K562 (cell line): ENCODE measurements around the gene MLLT6. TPM values are rescaled to one million over a fixed set of nuclear protein-coding genes. Genes with fewer than 3 reads are reported as not detected.
A peak's percentile ranks its signal among the peaks of the same experiment; 100 is the strongest.

Experiments
- CUX1 ChIP-seq: fragments of 200-800 bp; sonication (Bioruptor generic); IDR thresholded peaks from 2 replicates; pipeline ENCODE4 v1.6.1; 2016; ENCODE audit warnings: missing genetic modification characterization, missing compliant biosample characterization
- ELF4 ChIP-seq: fragments of 450-650 bp; formaldehyde crosslinking; IDR thresholded peaks from 2 replicates; pipeline ENCODE4 v1.4.0; 2022; ENCODE audit warnings: missing genetic modification characterization
- GABPA ChIP-seq: fragments of 200-800 bp; sonication (Bioruptor generic); conservative IDR thresholded peaks from 2 replicates; pipeline ENCODE4 v1.6.1; 2016; ENCODE audit warnings: low read depth, missing genetic modification characterization, missing compliant biosample characterization
- HNRNPUL1 ChIP-seq: fragments of 200-400 bp; formaldehyde crosslinking; IDR thresholded peaks from 2 replicates; pipeline ENCODE4 v1.6.1; 2017; ENCODE audit warnings: low read length
- STAG1 ChIP-seq: sonication (generic); formaldehyde crosslinking; IDR thresholded peaks from 2 replicates; pipeline ENCODE4 v1.5.0; 2020; ENCODE audit warnings: missing genetic modification reagents, borderline replicate concordance
- TRIM24 ChIP-seq, 2 experiments: fragments of 450-650 bp; IDR thresholded peaks; 2 replicates each; pipeline ENCODE4 v1.6.1; 2016
- ZNF239 ChIP-seq: fragments of 250-450 bp; sonication (Bioruptor Pico); IDR thresholded peaks from 2 replicates; pipeline ENCODE4 v1.4.0; 2020; ENCODE audit warnings: mild to moderate bottlenecking
- ZNF354B ChIP-seq: fragments of 250-450 bp; sonication (Bioruptor Pico); IDR thresholded peaks from 2 replicates; pipeline ENCODE4 v1.4.0; 2020
- ZNF77 ChIP-seq: fragments of 250-450 bp; sonication (Bioruptor Pico); IDR thresholded peaks from 2 replicates; pipeline ENCODE4 v1.5.0; 2020
- ZNF79 ChIP-seq: fragments of 250-450 bp; sonication (Bioruptor Pico); IDR thresholded peaks from 2 replicates; pipeline ENCODE4 v1.4.0; 2020; ENCODE audit warnings: low read depth, mild to moderate bottlenecking, moderate library complexity
- polyA plus RNA-seq, 8 experiments: library from polyadenylated mRNA; depleted of rRNA in 4 of 8; stranded (reverse) in 5 of 8; unstranded in 3 of 8; fragments of >200 nt; fragmentation: Nextera tagmentation in 2 of 8; fragmentation: Illumina TruSeq in 1 of 8; extraction: Ambion mirVana in 2 of 8; extraction: Trizol in 1 of 8; gene quantifications; 2 replicates each; pipeline versions ENCODE4 v1.2.1 to v1.2.3, GENCODE V29; 2011 to 2014; ENCODE audit warnings: inconsistent platforms in 1 of 8, missing spikeins in 1 of 8
- total RNA-seq, 7 experiments: library from RNA; depleted of rRNA in 6 of 7; stranded (reverse); fragments of >200 nt in 6 of 7; fragmentation: Illumina TruSeq in 2 of 7; extraction: Trizol in 2 of 7; gene quantifications; 2 replicates each; pipeline versions ENCODE4 v1.2.1 to v1.2.3, GENCODE V29; 2011 to 2021; ENCODE audit warnings: low replicate concordance in 1 of 7
- TF ChIP-seq, protein P1 (sequence below): fragments of 450-650 bp; IDR thresholded peaks from 2 replicates; pipeline ENCODE4 v1.6.1; 2016
- TF ChIP-seq, protein P2 (sequence below): fragments of 450-650 bp; IDR thresholded peaks from 2 replicates; pipeline ENCODE4 v1.6.1; 2016; ENCODE audit warnings: mild to moderate bottlenecking
- TF ChIP-seq, protein P3 (sequence below): sonication (generic); formaldehyde crosslinking; IDR thresholded peaks from 2 replicates; pipeline ENCODE4 v1.8.1; 2023; ENCODE audit warnings: mild to moderate bottlenecking, missing genetic modification reagents

The MLLT6 gene
- total and polyA plus RNA-seq, 9 of the 15 experiments (the other 6 are each of a cell fraction or from before 2014, with no cell fraction given) = 3.1 to 71.7 (median 30.0) TPM

DNA sequence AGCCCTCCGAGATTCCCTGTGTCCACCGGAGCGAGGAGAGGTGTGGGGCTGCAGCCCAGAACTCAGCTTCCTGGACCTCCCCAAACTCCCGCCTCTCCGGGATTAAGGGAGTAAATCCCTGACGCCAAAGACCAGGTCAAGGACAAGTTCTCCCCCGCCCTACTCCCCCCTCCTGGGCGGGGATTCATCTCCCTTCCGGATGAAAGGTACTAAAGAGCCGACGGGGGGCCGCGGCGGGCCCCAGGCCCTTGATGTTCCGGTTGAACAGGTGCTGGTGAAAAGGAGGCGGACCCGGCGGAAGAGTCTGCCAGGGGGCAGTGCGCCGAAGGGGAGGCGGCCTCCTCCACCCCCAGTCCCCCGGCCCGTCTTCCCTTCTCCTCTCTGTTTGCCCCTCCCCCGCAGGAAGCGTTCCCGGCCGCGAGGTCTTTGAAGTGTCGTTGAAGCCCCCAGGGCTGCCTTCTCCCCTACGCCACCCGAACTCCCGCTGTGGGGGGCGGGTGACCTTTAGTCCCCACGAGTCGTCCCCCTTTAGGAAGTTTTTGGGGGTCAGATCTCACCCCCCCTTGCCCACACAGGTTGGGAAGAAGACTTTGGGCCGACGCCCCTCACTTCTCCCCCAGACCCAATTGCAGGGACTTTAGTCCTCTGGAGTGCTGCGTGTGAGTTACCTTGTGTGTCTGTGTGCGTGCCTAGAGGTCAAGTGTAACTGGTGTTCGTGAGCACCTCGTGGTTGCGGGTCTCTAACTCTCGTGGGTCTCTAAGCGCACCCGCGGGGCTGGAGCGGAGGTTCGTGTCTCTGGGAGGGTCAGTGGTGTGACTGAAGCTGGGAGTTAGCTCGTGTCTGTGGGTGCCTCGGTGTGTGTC is 1.1 kb upstream of the MLLT6 start (continued):
- TF ChIP-seq CUX1 (CRISPR knock-in tag) (no peak), GABPA (peak; percentile 80), STAG1 (CRISPR knock-in tag) (no peak), ZNF77 (CRISPR knock-in tag) (no peak), ZNF354B (no peak), ZNF239 (CRISPR knock-in tag) (no peak), TRIM24 (IDR thresholded peaks at IDR 0.05) (no peak), HNRNPUL1 (no peak), ELF4 (CRISPR knock-in tag) (no peak), ZNF79 (CRISPR knock-in tag) (no peak)
- TF ChIP-seq, protein P1, sequence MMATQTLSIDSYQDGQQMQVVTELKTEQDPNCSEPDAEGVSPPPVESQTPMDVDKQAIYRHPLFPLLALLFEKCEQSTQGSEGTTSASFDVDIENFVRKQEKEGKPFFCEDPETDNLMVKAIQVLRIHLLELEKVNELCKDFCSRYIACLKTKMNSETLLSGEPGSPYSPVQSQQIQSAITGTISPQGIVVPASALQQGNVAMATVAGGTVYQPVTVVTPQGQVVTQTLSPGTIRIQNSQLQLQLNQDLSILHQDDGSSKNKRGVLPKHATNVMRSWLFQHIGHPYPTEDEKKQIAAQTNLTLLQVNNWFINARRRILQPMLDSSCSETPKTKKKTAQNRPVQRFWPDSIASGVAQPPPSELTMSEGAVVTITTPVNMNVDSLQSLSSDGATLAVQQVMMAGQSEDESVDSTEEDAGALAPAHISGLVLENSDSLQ = no peak
- TF ChIP-seq, protein P2, sequence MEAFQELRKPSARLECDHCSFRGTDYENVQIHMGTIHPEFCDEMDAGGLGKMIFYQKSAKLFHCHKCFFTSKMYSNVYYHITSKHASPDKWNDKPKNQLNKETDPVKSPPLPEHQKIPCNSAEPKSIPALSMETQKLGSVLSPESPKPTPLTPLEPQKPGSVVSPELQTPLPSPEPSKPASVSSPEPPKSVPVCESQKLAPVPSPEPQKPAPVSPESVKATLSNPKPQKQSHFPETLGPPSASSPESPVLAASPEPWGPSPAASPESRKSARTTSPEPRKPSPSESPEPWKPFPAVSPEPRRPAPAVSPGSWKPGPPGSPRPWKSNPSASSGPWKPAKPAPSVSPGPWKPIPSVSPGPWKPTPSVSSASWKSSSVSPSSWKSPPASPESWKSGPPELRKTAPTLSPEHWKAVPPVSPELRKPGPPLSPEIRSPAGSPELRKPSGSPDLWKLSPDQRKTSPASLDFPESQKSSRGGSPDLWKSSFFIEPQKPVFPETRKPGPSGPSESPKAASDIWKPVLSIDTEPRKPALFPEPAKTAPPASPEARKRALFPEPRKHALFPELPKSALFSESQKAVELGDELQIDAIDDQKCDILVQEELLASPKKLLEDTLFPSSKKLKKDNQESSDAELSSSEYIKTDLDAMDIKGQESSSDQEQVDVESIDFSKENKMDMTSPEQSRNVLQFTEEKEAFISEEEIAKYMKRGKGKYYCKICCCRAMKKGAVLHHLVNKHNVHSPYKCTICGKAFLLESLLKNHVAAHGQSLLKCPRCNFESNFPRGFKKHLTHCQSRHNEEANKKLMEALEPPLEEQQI = no peak
- TF ChIP-seq, protein P3, sequence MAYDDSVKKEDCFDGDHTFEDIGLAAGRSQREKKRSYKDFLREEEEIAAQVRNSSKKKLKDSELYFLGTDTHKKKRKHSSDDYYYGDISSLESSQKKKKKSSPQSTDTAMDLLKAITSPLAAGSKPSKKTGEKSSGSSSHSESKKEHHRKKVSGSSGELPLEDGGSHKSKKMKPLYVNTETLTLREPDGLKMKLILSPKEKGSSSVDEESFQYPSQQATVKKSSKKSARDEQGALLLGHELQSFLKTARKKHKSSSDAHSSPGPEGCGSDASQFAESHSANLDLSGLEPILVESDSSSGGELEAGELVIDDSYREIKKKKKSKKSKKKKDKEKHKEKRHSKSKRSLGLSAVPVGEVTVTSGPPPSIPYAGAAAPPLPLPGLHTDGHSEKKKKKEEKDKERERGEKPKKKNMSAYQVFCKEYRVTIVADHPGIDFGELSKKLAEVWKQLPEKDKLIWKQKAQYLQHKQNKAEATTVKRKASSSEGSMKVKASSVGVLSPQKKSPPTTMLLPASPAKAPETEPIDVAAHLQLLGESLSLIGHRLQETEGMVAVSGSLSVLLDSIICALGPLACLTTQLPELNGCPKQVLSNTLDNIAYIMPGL (CRISPR knock-in tag) = no peak
